ENCODE data around the gene BASP1.

Gene BASP1

DNA sequence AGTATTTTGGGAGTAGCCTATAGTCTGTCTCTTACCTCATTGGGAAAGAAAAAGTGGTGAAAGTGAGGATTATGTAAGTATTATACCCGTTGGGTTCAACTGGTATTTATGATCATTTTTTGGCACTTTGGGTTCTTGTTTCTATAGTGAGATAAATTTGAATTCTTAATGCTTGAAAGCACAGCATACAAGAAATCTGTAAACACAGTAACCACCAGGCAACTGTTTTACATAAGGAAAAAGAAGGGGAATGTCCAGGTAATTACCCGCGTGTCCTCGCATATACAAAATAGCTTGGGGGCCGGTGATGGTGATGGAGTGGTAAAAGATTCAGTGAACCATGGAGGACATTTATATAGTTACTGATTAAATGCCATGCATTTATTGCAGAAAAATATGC is 60.5 kb downstream of the BASP1 start:
- Histone ChIP-seq H3K36me3 (ENCODE audit: insufficient read depth, low read length) (peaks cover 25% of the 10 kb centered on the region), H3K4me1 (ENCODE audit: insufficient read depth, low read length) (peaks cover 6% of the 10 kb centered on the region), H3K4me3 (ENCODE audit: low read length) (no peak overlapping the region)

DNA sequence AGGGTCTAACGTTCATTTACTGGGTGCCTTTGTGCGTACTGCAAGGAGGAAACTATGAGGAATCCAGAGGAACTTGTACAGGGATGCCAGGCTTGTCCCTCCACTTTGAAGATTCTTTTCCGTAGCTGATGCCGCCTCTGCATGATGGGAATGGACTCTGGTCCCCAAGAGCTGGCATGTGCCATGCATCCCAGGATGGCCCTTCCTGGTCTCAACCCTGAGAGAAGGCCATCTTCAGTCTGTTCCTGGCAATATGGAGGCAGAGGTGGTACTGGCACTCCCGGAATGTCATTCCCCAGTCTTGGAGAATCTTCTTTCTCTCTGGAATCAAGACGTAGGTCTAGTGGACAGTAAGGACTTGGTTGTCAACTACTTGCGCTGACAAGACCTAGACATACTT is 61.5 kb downstream of the BASP1 start:
- peaks cover 25% of the 10 kb centered on the region for H3K36me3 ChIP-seq (ENCODE audit: insufficient read depth, low read length)
- H3K4me1 ChIP-seq (ENCODE audit: insufficient read depth, low read length): peaks cover 6% of the 10 kb centered on the region

More for the DNA sequence above, 60.5 kb downstream of the BASP1 start:
- no peaks in the 10 kb centered on the region for H3K27me3 ChIP-seq (ENCODE audit: insufficient read depth, low read length)
- H3K9me3 ChIP-seq (ENCODE audit: low read length): no peaks in the 10 kb centered on the region
- H2AFZ ChIP-seq (ENCODE audit: low read depth, low read length): no peak overlapping the region

GRCh38 chr5:17279487-17279886 is 62.1 kb downstream of the BASP1 start:
- Histone ChIP-seq H2AFZ (ENCODE audit: low read depth, low read length) (no peak overlapping the region), H3K27me3 (ENCODE audit: insufficient read depth, low read length) (no peaks in the 10 kb centered on the region), H3K9me3 (ENCODE audit: low read length) (no peaks in the 10 kb centered on the region), H3K36me3 (ENCODE audit: insufficient read depth, low read length) (peaks cover 25% of the 10 kb centered on the region), H3K4me1 (ENCODE audit: insufficient read depth, low read length) (peaks cover 6% of the 10 kb centered on the region), H3K4me3 (ENCODE audit: low read length) (no peak overlapping the region)

More for the DNA sequence above, 61.5 kb downstream of the BASP1 start:
- Histone ChIP-seq H2AFZ (ENCODE audit: low read depth, low read length) (no peak overlapping the region), H3K9me3 (ENCODE audit: low read length) (no peaks in the 10 kb centered on the region), H3K4me3 (ENCODE audit: low read length) (no peak overlapping the region), H3K27me3 (ENCODE audit: insufficient read depth, low read length) (no peaks in the 10 kb centered on the region)

- Histone ChIP-seq H3K4me3 (ENCODE audit: low read length) (no peak overlapping the region), H3K9me3 (ENCODE audit: low read length) (no peaks in the 10 kb centered on the region), H3K36me3 (ENCODE audit: insufficient read depth, low read length) (peaks cover 2% of the 10 kb centered on the region), H3K4me1 (ENCODE audit: insufficient read depth, low read length) (peaks cover 6% of the 10 kb centered on the region), H2AFZ (ENCODE audit: low read depth, low read length) (no peak overlapping the region), H3K27me3 (ENCODE audit: insufficient read depth, low read length) (no peaks in the 10 kb centered on the region)
Measured at GRCh38 chr5:17282283-17283120, 65.1 kb downstream of the BASP1 start.

GRCh38 chr5:17283121-17283415 is 65.6 kb downstream of the BASP1 start:
- Histone ChIP-seq H2AFZ (ENCODE audit: low read depth, low read length) (no peak overlapping the region), H3K36me3 (ENCODE audit: insufficient read depth, low read length) (no peaks in the 10 kb centered on the region), H3K9me3 (ENCODE audit: low read length) (no peaks in the 10 kb centered on the region), H3K27me3 (ENCODE audit: insufficient read depth, low read length) (no peaks in the 10 kb centered on the region), H3K4me3 (ENCODE audit: low read length) (no peak overlapping the region), H3K4me1 (ENCODE audit: insufficient read depth, low read length) (peaks cover 6% of the 10 kb centered on the region)

DNA sequence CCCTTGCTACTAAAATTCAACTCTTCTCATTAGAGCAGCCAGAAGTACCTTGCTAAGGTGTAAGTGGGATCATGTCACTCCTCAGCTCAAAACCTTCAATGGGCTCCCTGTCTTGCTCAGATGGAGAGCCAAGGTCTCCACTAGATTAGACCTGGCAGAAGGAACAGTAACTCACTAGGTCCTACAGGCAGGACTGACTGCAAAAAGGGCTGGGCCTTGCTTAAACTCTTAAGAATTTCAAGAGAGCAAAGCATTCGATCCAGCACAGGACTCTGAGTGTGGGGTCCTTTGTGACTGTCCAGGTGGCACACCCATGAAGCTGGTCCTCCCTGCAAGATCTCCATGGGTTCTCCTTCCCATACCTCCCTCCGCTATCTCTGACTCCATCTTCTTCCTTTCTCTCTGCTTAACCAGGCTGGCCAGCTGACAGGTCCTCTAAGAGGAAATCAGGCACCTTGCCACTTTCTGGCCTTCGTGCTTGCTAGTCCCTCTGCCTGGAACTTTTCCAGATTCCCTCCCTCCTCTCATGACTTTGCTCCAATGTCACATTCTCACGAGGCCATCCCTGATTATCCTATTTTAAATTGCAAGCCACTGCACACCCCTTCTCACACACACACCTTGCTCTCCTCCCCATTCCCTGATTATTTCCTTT is 70.2 kb downstream of the BASP1 start:
- Histone ChIP-seq H3K4me3 (ENCODE audit: low read length) (no peak overlapping the region), H3K4me1 (ENCODE audit: insufficient read depth, low read length) (no peaks in the 10 kb centered on the region), H3K36me3 (ENCODE audit: insufficient read depth, low read length) (no peaks in the 10 kb centered on the region), H3K9me3 (ENCODE audit: low read length) (no peaks in the 10 kb centered on the region), H3K27me3 (ENCODE audit: insufficient read depth, low read length) (no peaks in the 10 kb centered on the region), H2AFZ (ENCODE audit: low read depth, low read length) (no peak overlapping the region)

- Histone ChIP-seq H3K36me3 (ENCODE audit: insufficient read depth, low read length) (no peaks in the 10 kb centered on the region), H2AFZ (ENCODE audit: low read depth, low read length) (no peak overlapping the region), H3K4me3 (ENCODE audit: low read length) (no peak overlapping the region), H3K9me3 (ENCODE audit: low read length) (no peaks in the 10 kb centered on the region), H3K27me3 (ENCODE audit: insufficient read depth, low read length) (no peaks in the 10 kb centered on the region), H3K4me1 (ENCODE audit: insufficient read depth, low read length) (no peaks in the 10 kb centered on the region)
Measured at GRCh38 chr5:17288570-17288969, 71.1 kb downstream of the BASP1 start.

DNA sequence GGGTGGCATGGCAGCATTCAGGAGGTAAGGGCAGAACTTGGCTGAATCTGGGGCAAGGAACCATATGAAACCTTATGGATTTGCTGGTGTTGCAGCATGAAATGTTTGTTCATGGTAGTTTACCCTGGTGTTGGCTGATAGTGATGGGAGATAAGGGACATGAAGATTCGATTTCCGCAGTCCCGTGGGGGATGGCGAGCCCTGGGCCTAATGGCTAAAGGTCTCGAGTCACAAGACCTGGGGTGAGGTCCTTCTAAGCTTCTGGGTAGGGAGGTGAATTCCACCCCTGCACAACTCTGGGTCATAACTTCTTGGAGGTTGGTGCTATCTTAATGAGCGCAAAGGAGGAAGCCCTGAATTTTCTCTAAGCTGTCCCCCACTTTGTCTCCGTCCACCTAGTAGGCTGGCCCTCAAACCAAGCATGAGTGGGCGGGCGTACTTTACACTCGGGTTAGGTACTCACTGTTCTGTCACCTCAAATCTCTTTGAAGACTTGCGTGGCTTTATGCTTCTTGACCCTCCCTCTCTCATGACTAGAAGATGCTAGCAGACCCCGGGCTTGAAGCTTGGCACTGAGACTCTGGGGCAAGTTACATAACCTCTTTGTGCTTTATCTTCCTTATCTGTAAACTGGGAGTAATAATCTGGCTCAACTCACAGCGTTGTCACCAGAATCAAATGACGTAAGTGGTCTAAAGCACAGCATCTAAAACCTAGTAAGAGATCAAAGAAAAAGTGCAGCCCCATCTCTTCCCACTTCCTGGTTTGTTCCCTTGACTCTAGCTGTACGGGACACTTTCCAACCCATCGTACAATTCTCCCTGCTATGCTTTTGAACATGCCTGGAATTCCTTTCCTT is 72.5 kb downstream of the BASP1 start:
- no peaks in the 10 kb centered on the region for H3K27me3 ChIP-seq (ENCODE audit: insufficient read depth, low read length)
- no peak overlapping the region for H2AFZ ChIP-seq (ENCODE audit: low read depth, low read length)
- H3K4me1 ChIP-seq (ENCODE audit: insufficient read depth, low read length): no peaks in the 10 kb centered on the region
- no peaks in the 10 kb centered on the region for H3K36me3 ChIP-seq (ENCODE audit: insufficient read depth, low read length)
- H3K4me3 ChIP-seq (ENCODE audit: low read length): no peak overlapping the region
- no peaks in the 10 kb centered on the region for H3K9me3 ChIP-seq (ENCODE audit: low read length)

- Histone ChIP-seq H3K36me3 (ENCODE audit: insufficient read depth, low read length) (no peaks in the 10 kb centered on the region), H2AFZ (ENCODE audit: low read depth, low read length) (no peak overlapping the region), H3K27me3 (ENCODE audit: insufficient read depth, low read length) (no peaks in the 10 kb centered on the region), H3K4me1 (ENCODE audit: insufficient read depth, low read length) (no peaks in the 10 kb centered on the region), H3K4me3 (ENCODE audit: low read length) (no peak overlapping the region), H3K9me3 (ENCODE audit: low read length) (no peaks in the 10 kb centered on the region)
Measured at GRCh38 chr5:17290540-17290974, 73.1 kb downstream of the BASP1 start.

DNA sequence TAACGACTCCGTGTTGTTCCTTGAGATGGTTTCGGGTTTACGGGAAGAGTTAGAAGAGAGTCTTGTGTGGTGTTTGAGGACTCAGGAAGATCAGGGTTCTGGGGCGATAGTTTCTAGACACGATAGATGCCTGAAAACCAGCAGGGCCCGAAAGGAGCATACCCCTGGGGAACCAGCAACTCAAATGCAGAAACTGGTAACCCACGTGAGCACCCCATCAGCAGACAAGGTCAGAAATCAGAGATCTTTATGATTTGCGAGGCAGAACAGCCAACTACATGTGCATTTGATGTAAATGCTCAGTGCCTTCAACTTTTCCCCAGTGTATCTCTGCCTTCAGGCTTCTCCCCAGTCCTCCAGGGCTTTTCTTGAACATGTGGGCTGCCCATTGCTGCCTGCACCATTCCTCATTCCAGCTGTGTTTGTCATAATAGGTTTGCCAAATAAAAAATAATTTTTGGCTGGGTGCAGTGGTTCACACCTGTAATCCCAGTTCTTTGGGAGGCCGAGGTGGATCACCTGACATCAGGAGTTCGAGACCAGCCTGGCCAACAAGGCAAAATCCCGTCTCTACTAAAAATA is 75.1 kb downstream of the BASP1 start:
- no peaks in the 10 kb centered on the region for H3K4me1 ChIP-seq (ENCODE audit: insufficient read depth, low read length)
- H3K27me3 ChIP-seq (ENCODE audit: insufficient read depth, low read length): no peaks in the 10 kb centered on the region
- H3K36me3 ChIP-seq (ENCODE audit: insufficient read depth, low read length): no peaks in the 10 kb centered on the region
- no peaks in the 10 kb centered on the region for H3K9me3 ChIP-seq (ENCODE audit: low read length)
- no peak overlapping the region for H2AFZ ChIP-seq (ENCODE audit: low read depth, low read length)
- no peak overlapping the region for H3K4me3 ChIP-seq (ENCODE audit: low read length)

DNA sequence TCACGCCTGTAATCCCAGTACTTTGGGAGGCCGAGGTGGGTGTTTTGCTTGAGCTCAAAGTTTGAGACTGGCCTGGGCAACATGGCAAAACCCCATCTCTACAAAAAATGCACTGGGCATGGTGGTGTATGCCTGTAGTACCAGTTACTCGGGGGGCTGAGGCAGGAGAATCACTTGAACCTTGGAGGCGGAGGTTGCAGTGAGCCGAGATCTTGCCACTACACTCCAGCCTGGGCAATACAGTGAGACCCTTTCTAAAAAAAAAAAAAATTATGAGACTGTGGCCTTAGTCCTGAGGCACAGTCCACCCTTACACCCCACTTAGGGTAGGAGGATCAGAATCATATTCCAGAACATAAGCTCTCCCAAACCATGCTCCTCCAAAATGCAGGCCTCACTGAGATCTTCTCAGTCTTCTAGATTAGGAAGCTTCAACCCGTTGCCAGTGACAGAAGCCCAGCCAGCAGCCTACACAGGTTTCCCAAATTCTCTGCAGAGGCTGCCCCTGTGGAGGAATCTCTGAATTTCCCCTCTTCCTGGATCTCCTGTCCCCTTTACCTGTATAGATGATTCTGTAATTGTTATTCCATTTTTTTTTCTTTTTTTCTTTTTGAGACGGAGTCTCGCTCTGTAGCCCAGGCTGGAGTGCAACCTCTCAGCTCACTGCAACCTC is 77.3 kb downstream of the BASP1 start:
- Histone ChIP-seq H3K9me3 (ENCODE audit: low read length) (no peaks in the 10 kb centered on the region), H3K4me1 (ENCODE audit: insufficient read depth, low read length) (peaks cover 4% of the 10 kb centered on the region), H3K4me3 (ENCODE audit: low read length) (no peak overlapping the region), H3K36me3 (ENCODE audit: insufficient read depth, low read length) (no peaks in the 10 kb centered on the region), H2AFZ (ENCODE audit: low read depth, low read length) (no peak overlapping the region), H3K27me3 (ENCODE audit: insufficient read depth, low read length) (no peaks in the 10 kb centered on the region)

DNA sequence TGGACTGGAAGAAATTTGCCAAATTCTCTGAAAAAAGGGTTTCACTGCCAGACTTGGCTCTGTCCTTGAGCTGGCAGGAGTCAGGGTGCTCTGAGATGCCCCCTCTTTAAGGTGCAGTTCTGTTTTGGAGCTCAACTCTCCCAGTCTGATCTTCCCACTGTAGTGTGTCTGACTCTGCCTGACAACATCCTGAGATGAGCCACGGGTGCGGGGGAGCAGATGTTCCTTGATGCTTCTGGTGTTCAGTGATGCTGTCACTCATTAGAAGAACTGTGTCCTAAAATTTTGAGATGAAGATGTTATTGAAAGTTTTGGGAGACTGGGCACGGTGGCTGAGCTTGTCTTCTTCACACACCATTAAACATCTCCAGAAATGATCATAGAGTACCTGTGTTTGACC is 78.2 kb downstream of the BASP1 start:
- H2AFZ ChIP-seq (ENCODE audit: low read depth, low read length): no peak overlapping the region
- no peaks in the 10 kb centered on the region for H3K9me3 ChIP-seq (ENCODE audit: low read length)
- H3K27me3 ChIP-seq (ENCODE audit: insufficient read depth, low read length): no peaks in the 10 kb centered on the region
- no peak overlapping the region for H3K4me3 ChIP-seq (ENCODE audit: low read length)
- no peaks in the 10 kb centered on the region for H3K36me3 ChIP-seq (ENCODE audit: insufficient read depth, low read length)
- peaks cover 13% of the 10 kb centered on the region for H3K4me1 ChIP-seq (ENCODE audit: insufficient read depth, low read length)

All from neuron (in vitro differentiated cells).